ENCODE measurements around the gene SLC5A10.

DNA sequence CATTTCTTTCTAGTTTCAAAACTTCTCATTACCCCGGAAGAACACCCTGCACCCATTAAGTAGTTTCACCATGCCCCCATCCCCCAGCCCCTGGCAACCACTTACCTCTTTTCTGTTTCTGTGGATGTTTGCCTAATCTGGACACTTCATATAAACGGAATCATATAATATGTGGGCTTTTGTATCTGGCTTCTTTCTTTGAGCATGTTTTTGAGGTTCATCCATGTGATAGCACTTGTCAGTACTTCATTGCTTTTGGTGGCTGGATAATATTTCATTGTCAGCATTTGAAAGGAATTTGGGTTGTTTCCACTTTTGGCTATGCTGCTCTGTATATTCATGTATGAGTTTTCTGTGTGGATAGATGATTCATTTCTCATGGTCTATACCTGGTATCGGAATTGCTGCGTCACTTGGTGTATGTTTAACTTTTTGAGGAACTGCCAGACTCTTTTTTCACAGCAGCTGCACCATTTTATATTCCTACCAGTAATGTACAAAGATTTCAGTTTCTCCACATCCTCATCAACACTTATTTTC is 30.0 kb upstream of the SLC5A10 start:
- no peak for TF ChIP-seq POLR2AphosphoS5 (IDR thresholded peaks at IDR 0.05)
- no peak for TF ChIP-seq POLR2A (IDR thresholded peaks at IDR 0.05)
- TF ChIP-seq, protein P1, sequence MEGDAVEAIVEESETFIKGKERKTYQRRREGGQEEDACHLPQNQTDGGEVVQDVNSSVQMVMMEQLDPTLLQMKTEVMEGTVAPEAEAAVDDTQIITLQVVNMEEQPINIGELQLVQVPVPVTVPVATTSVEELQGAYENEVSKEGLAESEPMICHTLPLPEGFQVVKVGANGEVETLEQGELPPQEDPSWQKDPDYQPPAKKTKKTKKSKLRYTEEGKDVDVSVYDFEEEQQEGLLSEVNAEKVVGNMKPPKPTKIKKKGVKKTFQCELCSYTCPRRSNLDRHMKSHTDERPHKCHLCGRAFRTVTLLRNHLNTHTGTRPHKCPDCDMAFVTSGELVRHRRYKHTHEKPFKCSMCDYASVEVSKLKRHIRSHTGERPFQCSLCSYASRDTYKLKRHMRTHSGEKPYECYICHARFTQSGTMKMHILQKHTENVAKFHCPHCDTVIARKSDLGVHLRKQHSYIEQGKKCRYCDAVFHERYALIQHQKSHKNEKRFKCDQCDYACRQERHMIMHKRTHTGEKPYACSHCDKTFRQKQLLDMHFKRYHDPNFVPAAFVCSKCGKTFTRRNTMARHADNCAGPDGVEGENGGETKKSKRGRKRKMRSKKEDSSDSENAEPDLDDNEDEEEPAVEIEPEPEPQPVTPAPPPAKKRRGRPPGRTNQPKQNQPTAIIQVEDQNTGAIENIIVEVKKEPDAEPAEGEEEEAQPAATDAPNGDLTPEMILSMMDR (IDR thresholded peaks at IDR 0.05 in 8 of 11, conservative IDR thresholded peaks at IDR 0.05 in 3 of 11) = no peak
